SK-N-SH (cell line): ENCODE measurements around the gene TCF7L2.

Source experiments
- CHD2 ChIP-seq: fragments of 150-350 bp; IDR thresholded peaks from 2 replicates; pipeline ENCODE4 v1.6.1; 2018; ENCODE audit warnings: low read length; ENCODE audit not compliant: partially characterized antibody
- EP300 ChIP-seq, 2 experiments: IDR thresholded peaks; 2 replicates each; pipeline versions ENCODE4 v1.4.0 to v1.6.1; 2012; ENCODE audit warnings: borderline replicate concordance in 1 of 2, low read depth in 1 of 2, low read length in 1 of 2
- EZH2phosphoT487 ChIP-seq: fragments of 200-600 bp; sonication (generic); IDR thresholded peaks from 2 replicates; pipeline ENCODE4 v1.6.1; 2017; ENCODE audit warnings: low read depth, mixed run types, mild to moderate bottlenecking, antibody characterized with exemption, moderate library complexity, borderline replicate concordance
- MXI1 ChIP-seq: IDR thresholded peaks from 2 replicates; pipeline ENCODE4 v1.6.1; 2012; ENCODE audit warnings: mild to moderate bottlenecking, low read depth, low read length, improper control_type of control experiment
- RAD21 ChIP-seq: IDR thresholded peaks from 2 replicates; pipeline ENCODE4 v1.6.1; 2012; ENCODE audit warnings: mild to moderate bottlenecking, low read length
- SIN3A ChIP-seq: IDR thresholded peaks from 2 replicates; pipeline ENCODE4 v1.6.1; 2012; ENCODE audit warnings: low read depth, mild to moderate bottlenecking, low read length, moderate library complexity, borderline replicate concordance
- TAF1 ChIP-seq: IDR thresholded peaks from 2 replicates; pipeline ENCODE4 v1.6.1; 2012; ENCODE audit warnings: low read depth, mild to moderate bottlenecking, low read length, moderate library complexity, borderline replicate concordance
- TF ChIP-seq, protein P1 (sequence below): fragments of 200-600 bp; sonication (generic); IDR thresholded peaks from 2 replicates; pipeline ENCODE4 v1.6.1; 2017; ENCODE audit warnings: antibody characterized with exemption, mild to moderate bottlenecking, moderate library complexity
- TF ChIP-seq, protein P2 (sequence below): IDR thresholded peaks from 2 replicates; pipeline ENCODE4 v1.6.1; 2012; ENCODE audit warnings: mild to moderate bottlenecking, low read depth, low read length, moderate library complexity
- TF ChIP-seq, protein P3 (sequence below): fragments of 150-350 bp; IDR thresholded peaks from 2 replicates; pipeline ENCODE4 v1.6.1; 2017; ENCODE audit warnings: antibody characterized with exemption, low read length, low read depth, borderline replicate concordance
- TF ChIP-seq, protein P4 (sequence below): fragments of 150-350 bp; IDR thresholded peaks from 2 replicates; pipeline ENCODE4 v1.6.1; 2016; ENCODE audit warnings: mild to moderate bottlenecking, low read depth, low read length
- TF ChIP-seq, protein P5 (sequence below): IDR thresholded peaks from 2 replicates; pipeline ENCODE4 v1.4.0; 2012; ENCODE audit warnings: low read depth

DNA sequence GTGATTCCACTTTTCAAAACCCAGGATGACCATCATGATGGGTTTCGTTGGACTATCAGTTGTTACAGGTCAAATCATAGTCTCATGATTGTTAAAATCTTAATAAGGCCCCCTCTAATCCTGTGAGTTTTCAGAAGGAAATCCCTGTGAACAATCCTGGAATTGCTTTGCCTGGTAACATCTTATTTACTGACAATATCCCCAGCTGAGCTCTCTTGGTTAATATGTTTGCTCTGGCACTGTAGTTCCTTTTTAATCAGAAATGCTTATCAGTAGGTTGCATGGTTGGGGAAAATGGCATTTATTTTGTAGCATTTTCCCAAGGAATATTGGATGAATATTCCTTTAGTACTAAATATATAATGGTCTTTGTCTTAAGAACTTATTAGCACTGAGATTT, 163.9 kb downstream of the TCF7L2 start:
- TF ChIP-seq, protein P1, sequence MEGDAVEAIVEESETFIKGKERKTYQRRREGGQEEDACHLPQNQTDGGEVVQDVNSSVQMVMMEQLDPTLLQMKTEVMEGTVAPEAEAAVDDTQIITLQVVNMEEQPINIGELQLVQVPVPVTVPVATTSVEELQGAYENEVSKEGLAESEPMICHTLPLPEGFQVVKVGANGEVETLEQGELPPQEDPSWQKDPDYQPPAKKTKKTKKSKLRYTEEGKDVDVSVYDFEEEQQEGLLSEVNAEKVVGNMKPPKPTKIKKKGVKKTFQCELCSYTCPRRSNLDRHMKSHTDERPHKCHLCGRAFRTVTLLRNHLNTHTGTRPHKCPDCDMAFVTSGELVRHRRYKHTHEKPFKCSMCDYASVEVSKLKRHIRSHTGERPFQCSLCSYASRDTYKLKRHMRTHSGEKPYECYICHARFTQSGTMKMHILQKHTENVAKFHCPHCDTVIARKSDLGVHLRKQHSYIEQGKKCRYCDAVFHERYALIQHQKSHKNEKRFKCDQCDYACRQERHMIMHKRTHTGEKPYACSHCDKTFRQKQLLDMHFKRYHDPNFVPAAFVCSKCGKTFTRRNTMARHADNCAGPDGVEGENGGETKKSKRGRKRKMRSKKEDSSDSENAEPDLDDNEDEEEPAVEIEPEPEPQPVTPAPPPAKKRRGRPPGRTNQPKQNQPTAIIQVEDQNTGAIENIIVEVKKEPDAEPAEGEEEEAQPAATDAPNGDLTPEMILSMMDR, result no peak
- TF ChIP-seq MXI1, result no peak
- TF ChIP-seq, protein P2, sequence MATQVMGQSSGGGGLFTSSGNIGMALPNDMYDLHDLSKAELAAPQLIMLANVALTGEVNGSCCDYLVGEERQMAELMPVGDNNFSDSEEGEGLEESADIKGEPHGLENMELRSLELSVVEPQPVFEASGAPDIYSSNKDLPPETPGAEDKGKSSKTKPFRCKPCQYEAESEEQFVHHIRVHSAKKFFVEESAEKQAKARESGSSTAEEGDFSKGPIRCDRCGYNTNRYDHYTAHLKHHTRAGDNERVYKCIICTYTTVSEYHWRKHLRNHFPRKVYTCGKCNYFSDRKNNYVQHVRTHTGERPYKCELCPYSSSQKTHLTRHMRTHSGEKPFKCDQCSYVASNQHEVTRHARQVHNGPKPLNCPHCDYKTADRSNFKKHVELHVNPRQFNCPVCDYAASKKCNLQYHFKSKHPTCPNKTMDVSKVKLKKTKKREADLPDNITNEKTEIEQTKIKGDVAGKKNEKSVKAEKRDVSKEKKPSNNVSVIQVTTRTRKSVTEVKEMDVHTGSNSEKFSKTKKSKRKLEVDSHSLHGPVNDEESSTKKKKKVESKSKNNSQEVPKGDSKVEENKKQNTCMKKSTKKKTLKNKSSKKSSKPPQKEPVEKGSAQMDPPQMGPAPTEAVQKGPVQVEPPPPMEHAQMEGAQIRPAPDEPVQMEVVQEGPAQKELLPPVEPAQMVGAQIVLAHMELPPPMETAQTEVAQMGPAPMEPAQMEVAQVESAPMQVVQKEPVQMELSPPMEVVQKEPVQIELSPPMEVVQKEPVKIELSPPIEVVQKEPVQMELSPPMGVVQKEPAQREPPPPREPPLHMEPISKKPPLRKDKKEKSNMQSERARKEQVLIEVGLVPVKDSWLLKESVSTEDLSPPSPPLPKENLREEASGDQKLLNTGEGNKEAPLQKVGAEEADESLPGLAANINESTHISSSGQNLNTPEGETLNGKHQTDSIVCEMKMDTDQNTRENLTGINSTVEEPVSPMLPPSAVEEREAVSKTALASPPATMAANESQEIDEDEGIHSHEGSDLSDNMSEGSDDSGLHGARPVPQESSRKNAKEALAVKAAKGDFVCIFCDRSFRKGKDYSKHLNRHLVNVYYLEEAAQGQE, result no peak
- no peak for TF ChIP-seq TAF1
- TF ChIP-seq RAD21, result no peak
- TF ChIP-seq, protein P3, sequence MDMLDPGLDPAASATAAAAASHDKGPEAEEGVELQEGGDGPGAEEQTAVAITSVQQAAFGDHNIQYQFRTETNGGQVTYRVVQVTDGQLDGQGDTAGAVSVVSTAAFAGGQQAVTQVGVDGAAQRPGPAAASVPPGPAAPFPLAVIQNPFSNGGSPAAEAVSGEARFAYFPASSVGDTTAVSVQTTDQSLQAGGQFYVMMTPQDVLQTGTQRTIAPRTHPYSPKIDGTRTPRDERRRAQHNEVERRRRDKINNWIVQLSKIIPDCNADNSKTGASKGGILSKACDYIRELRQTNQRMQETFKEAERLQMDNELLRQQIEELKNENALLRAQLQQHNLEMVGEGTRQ, result no peak
- TF ChIP-seq, protein P4, sequence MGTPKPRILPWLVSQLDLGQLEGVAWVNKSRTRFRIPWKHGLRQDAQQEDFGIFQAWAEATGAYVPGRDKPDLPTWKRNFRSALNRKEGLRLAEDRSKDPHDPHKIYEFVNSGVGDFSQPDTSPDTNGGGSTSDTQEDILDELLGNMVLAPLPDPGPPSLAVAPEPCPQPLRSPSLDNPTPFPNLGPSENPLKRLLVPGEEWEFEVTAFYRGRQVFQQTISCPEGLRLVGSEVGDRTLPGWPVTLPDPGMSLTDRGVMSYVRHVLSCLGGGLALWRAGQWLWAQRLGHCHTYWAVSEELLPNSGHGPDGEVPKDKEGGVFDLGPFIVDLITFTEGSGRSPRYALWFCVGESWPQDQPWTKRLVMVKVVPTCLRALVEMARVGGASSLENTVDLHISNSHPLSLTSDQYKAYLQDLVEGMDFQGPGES, result no peak
- TF ChIP-seq, protein P5, sequence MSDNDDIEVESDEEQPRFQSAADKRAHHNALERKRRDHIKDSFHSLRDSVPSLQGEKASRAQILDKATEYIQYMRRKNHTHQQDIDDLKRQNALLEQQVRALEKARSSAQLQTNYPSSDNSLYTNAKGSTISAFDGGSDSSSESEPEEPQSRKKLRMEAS, result no peak
- no peak for TF ChIP-seq SIN3A
- no peak for TF ChIP-seq EP300 (IDR thresholded peaks at IDR 0.05; ENCODE audit: borderline replicate concordance in 1 of 2, low read depth in 1 of 2, low read length in 1 of 2)
- no peak for TF ChIP-seq CHD2
- TF ChIP-seq EZH2phosphoT487, result no peak
